Natural killer cell (primary cell): ENCODE results near the gene CDK14. TPM values are rescaled to one million over a fixed set of nuclear protein-coding genes. Genes with fewer than 3 reads are reported as not detected.

Experiments
- ATAC-seq, 3 donors: fragments of 150-1000 bp in 2 of 3; fragments of 200-7000 bp in 1 of 3; cut with Tn5 transposase; 1 replicate in 1 of 3; 2 replicates in 2 of 3; pipeline ENCODE4 v1.10.0; 2021; ENCODE audit warnings: mild to moderate bottlenecking in 2 of 3, moderate library complexity in 2 of 3
- DNase-seq, 2 donors: peaks; one replicate each; pipeline versions ENCODE4 v3.0.0 to v3.0.0-alpha.2; 2013 to 2021; ENCODE audit warnings: mixed read lengths in 1 of 2
- H3K27ac ChIP-seq: one replicate; pipeline ENCODE4 v1.5.1; 2013; ENCODE audit warnings: mild to moderate bottlenecking, low read length
- H3K27me3 ChIP-seq: one replicate; pipeline ENCODE4 v1.6.1; 2013; ENCODE audit warnings: low read length; ENCODE audit not compliant: control insufficient read depth, insufficient read depth
- H3K36me3 ChIP-seq: one replicate; pipeline ENCODE4 v1.6.1; 2013; ENCODE audit warnings: low read length; ENCODE audit not compliant: control insufficient read depth, insufficient read depth
- H3K4me1 ChIP-seq: one replicate; pipeline ENCODE4 v1.6.1; 2013; ENCODE audit warnings: low read length; ENCODE audit not compliant: control insufficient read depth, insufficient read depth
- H3K4me3 ChIP-seq: one replicate; pipeline ENCODE4 v1.5.1; 2013; ENCODE audit warnings: low read length
- H3K9me3 ChIP-seq: one replicate; pipeline ENCODE4 v1.6.1; 2013; ENCODE audit warnings: low read length; ENCODE audit not compliant: control insufficient read depth, insufficient read depth
- H3K27ac Mint-ChIP-seq, 2 donors: one replicate each; pipeline ENCODE4 v1.8.0; 2022; ENCODE audit warnings: mild to moderate bottlenecking in 2 of 2, mixed read lengths in 2 of 2, moderate library complexity in 1 of 2
- H3K27me3 Mint-ChIP-seq, 2 donors: one replicate each; pipeline ENCODE4 v1.8.0; 2022; ENCODE audit warnings: low read depth in 2 of 2, mixed read lengths in 2 of 2
- H3K36me3 Mint-ChIP-seq: one replicate; pipeline ENCODE4 v1.8.0; 2022; ENCODE audit warnings: mixed read lengths
- H3K4me1 Mint-ChIP-seq, 2 donors: one replicate each; pipeline ENCODE4 v1.8.0; 2022; ENCODE audit warnings: mixed read lengths in 2 of 2
- H3K4me3 Mint-ChIP-seq: one replicate; pipeline ENCODE4 v1.8.0; 2022; ENCODE audit warnings: mild to moderate bottlenecking, moderate library complexity, mixed read lengths
- H3K9me3 Mint-ChIP-seq, 2 donors: one replicate each; pipeline ENCODE4 v1.8.0; 2022; ENCODE audit warnings: mixed read lengths in 2 of 2
- CTCF ChIP-seq: fragments of 200-600 bp; IDR thresholded peaks from one replicate; pipeline ENCODE4 v1.8.0; 2022; ENCODE audit warnings: antibody characterized with exemption
- WGBS: methylation state at CpG from one replicate; pipeline ENCODE4 v1.1.7; 2013; ENCODE audit warnings: missing lambda C conversion rate; ENCODE audit not compliant: insufficient coverage; 5-methylcytosine and 5-hydroxymethylcytosine counted together
- intact Hi-C: fragments of 100-400 bp; cut with micrococcal nuclease; formaldehyde crosslinking; loops from one replicate; pipeline ENCODE4 v1.14.2; 2022
- total RNA-seq, 4 donors: library from RNA; stranded (reverse); fragments of 120-200 nt in 1 of 4; gene quantifications; one replicate each; pipeline versions ENCODE4 v1.2.3 to v1.2.4, GENCODE V29; 2013 to 2022

CDK14 gene
- total RNA-seq, 3 donors from 2014 or later (not counting 1 experiment from before 2014, with no cell fraction given): 1.2 to 12.5 (median 1.9) TPM

GRCh38 chr7:91082038-91082437 lies 485.9 kb downstream of the CDK14 start:
- Histone ChIP-seq H3K4me3 (no peak overlapping the region), H3K27me3 (no peaks in the 10 kb centered on the region), H3K36me3 (no peaks in the 10 kb centered on the region), H3K4me1 (no peaks in the 10 kb centered on the region), H3K27ac (no peak overlapping the region), H3K9me3 (no peaks in the 10 kb centered on the region)
- H3K4me1 Mint-ChIP-seq: peaks cover 8% of the 10 kb centered on the region in 2 donors
- no peaks in the 10 kb centered on the region for H3K36me3 Mint-ChIP-seq
- no peak for DNase-seq
- no peaks in the 10 kb centered on the region for H3K27me3 Mint-ChIP-seq
- no peak overlapping the region for H3K4me3 Mint-ChIP-seq
- H3K27ac Mint-ChIP-seq: no peak overlapping the region
- peaks cover 0 to 2% of the 10 kb centered on the region in 2 donors for H3K9me3 Mint-ChIP-seq
- no peak for TF ChIP-seq CTCF
- intact Hi-C loops: no loop called here
- ATAC-seq: no peak
- WGBS: 59% methylated on average over 3 of the region's 3 CpGs

- intact Hi-C loops: no loop called here
- no peaks in the 10 kb centered on the region for H3K4me1 ChIP-seq
- H3K36me3 ChIP-seq: no peaks in the 10 kb centered on the region
- no peak overlapping the region for H3K4me3 ChIP-seq
- Mint-ChIP-seq H3K27ac (no peak overlapping the region), H3K4me1 (peaks cover 8% of the 10 kb centered on the region in 2 donors), H3K27me3 (no peaks in the 10 kb centered on the region), H3K36me3 (no peaks in the 10 kb centered on the region), H3K9me3 (peaks cover 0 to 2% of the 10 kb centered on the region in 2 donors), H3K4me3 (no peak overlapping the region)
- no CpG with 5 or more reads among the region's 2 CpGs for whole genome bisulfite sequencing
- no peaks in the 10 kb centered on the region for H3K27me3 ChIP-seq
- DNase-seq (peak in 1 of 2 donors; percentile 50), ATAC-seq (no peak)
- no peak overlapping the region for H3K27ac ChIP-seq
- TF ChIP-seq CTCF: no peak
- no peaks in the 10 kb centered on the region for H3K9me3 ChIP-seq
Measured at GRCh38 chr7:91082852-91083495, 486.9 kb downstream of the CDK14 start.

GRCh38 chr7:91083855-91084644 lies 487.9 kb downstream of the CDK14 start:
- H3K4me3 Mint-ChIP-seq: no peak overlapping the region
- Histone ChIP-seq H3K36me3 (no peaks in the 10 kb centered on the region), H3K4me3 (no peak overlapping the region), H3K9me3 (no peaks in the 10 kb centered on the region), H3K27me3 (no peaks in the 10 kb centered on the region), H3K4me1 (no peaks in the 10 kb centered on the region), H3K27ac (no peak overlapping the region)
- WGBS: 61% methylated on average over 3 of the region's 3 CpGs
- H3K27ac Mint-ChIP-seq: no peak overlapping the region
- TF ChIP-seq CTCF: no peak
- ATAC-seq: peak in 1 of 3 donors; percentile 42
- H3K4me1 Mint-ChIP-seq: peaks cover 8% of the 10 kb centered on the region in 2 donors
- no peaks in the 10 kb centered on the region for H3K27me3 Mint-ChIP-seq
- intact Hi-C loops: no loop called here
- H3K9me3 Mint-ChIP-seq: peaks cover 0 to 2% of the 10 kb centered on the region in 2 donors
- no peaks in the 10 kb centered on the region for H3K36me3 Mint-ChIP-seq
- DNase-seq: no peak
